Measurements from ENCODE around the gene PLEKHA6. TPM values are rescaled to one million over a fixed set of nuclear protein-coding genes. Genes with fewer than 3 reads are reported as not detected.

The PLEKHA6 gene
- total and polyA plus RNA-seq, 2 experiments from 2014 or later, result 2.8 to 6.2 TPM

DNA sequence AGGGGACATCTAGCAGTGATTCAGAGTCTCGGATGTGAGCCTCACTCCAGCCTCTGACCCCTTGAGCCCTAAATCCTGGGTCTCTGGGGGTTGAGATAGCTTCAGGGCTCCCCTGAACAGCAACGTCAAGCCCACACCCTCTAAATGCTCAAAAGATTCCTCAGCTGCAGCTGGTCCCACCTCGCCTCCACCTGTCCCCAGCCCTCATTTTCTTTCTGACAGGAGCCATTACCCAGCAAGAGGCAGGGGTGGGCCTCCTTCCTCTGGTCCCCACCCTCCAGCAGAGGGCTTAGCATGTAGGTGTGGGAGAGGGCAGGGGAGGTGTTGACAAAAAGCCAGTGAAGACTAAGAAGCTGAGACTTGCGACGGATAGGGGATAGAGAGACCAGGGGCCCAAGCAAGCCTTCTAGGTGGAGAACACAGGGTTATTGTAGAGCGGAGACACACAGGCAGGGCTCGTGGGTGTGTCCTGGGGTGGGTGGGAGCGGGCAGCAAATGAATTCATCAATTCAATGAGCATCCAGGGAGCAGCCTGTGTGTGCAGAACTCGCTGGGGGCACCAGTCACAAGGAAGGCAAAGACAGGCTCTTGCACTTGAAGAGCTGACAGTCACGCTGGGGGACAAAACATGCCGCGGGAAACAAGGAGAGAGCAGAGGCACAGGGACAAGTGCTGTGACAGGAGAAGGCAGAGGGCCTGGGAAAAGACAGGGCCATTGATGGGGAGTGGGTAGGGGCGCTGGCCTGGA lies 97.0 kb downstream of the PLEKHA6 start (continued):
- TF ChIP-seq, protein P1, sequence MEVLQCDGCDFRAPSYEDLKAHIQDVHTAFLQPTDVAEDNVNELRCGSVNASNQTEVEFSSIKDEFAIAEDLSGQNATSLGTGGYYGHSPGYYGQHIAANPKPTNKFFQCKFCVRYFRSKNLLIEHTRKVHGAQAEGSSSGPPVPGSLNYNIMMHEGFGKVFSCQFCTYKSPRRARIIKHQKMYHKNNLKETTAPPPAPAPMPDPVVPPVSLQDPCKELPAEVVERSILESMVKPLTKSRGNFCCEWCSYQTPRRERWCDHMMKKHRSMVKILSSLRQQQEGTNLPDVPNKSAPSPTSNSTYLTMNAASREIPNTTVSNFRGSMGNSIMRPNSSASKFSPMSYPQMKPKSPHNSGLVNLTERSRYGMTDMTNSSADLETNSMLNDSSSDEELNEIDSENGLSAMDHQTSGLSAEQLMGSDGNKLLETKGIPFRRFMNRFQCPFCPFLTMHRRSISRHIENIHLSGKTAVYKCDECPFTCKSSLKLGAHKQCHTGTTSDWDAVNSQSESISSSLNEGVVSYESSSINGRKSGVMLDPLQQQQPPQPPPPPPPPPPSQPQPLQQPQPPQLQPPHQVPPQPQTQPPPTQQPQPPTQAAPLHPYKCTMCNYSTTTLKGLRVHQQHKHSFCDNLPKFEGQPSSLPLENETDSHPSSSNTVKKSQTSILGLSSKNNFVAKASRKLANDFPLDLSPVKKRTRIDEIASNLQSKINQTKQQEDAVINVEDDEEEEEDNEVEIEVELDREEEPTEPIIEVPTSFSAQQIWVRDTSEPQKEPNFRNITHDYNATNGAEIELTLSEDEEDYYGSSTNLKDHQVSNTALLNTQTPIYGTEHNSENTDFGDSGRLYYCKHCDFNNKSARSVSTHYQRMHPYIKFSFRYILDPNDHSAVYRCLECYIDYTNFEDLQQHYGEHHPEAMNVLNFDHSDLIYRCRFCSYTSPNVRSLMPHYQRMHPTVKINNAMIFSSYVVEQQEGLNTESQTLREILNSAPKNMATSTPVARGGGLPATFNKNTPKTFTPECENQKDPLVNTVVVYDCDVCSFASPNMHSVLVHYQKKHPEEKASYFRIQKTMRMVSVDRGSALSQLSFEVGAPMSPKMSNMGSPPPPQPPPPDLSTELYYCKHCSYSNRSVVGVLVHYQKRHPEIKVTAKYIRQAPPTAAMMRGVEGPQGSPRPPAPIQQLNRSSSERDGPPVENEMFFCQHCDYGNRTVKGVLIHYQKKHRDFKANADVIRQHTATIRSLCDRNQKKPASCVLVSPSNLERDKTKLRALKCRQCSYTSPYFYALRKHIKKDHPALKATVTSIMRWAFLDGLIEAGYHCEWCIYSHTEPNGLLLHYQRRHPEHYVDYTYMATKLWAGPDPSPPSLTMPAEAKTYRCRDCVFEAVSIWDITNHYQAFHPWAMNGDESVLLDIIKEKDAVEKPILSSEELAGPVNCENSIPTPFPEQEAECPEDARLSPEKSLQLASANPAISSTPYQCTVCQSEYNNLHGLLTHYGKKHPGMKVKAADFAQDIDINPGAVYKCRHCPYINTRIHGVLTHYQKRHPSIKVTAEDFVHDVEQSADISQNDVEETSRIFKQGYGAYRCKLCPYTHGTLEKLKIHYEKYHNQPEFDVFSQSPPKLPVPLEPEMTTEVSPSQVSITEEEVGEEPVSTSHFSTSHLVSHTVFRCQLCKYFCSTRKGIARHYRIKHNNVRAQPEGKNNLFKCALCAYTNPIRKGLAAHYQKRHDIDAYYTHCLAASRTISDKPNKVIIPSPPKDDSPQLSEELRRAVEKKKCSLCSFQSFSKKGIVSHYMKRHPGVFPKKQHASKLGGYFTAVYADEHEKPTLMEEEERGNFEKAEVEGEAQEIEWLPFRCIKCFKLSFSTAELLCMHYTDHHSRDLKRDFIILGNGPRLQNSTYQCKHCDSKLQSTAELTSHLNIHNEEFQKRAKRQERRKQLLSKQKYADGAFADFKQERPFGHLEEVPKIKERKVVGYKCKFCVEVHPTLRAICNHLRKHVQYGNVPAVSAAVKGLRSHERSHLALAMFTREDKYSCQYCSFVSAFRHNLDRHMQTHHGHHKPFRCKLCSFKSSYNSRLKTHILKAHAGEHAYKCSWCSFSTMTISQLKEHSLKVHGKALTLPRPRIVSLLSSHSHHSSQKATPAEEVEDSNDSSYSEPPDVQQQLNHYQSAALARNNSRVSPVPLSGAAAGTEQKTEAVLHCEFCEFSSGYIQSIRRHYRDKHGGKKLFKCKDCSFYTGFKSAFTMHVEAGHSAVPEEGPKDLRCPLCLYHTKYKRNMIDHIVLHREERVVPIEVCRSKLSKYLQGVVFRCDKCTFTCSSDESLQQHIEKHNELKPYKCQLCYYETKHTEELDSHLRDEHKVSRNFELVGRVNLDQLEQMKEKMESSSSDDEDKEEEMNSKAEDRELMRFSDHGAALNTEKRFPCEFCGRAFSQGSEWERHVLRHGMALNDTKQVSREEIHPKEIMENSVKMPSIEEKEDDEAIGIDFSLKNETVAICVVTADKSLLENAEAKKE (CRISPR knock-in tag; IDR thresholded peaks at IDR 0.05), result no peak
- TF ChIP-seq NANOG (IDR thresholded peaks at IDR 0.05; ENCODE audit: borderline replicate concordance), result no peak
- TF ChIP-seq, protein P2, sequence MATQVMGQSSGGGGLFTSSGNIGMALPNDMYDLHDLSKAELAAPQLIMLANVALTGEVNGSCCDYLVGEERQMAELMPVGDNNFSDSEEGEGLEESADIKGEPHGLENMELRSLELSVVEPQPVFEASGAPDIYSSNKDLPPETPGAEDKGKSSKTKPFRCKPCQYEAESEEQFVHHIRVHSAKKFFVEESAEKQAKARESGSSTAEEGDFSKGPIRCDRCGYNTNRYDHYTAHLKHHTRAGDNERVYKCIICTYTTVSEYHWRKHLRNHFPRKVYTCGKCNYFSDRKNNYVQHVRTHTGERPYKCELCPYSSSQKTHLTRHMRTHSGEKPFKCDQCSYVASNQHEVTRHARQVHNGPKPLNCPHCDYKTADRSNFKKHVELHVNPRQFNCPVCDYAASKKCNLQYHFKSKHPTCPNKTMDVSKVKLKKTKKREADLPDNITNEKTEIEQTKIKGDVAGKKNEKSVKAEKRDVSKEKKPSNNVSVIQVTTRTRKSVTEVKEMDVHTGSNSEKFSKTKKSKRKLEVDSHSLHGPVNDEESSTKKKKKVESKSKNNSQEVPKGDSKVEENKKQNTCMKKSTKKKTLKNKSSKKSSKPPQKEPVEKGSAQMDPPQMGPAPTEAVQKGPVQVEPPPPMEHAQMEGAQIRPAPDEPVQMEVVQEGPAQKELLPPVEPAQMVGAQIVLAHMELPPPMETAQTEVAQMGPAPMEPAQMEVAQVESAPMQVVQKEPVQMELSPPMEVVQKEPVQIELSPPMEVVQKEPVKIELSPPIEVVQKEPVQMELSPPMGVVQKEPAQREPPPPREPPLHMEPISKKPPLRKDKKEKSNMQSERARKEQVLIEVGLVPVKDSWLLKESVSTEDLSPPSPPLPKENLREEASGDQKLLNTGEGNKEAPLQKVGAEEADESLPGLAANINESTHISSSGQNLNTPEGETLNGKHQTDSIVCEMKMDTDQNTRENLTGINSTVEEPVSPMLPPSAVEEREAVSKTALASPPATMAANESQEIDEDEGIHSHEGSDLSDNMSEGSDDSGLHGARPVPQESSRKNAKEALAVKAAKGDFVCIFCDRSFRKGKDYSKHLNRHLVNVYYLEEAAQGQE (IDR thresholded peaks at IDR 0.05; ENCODE audit: unreplicated experiment), result no peak
- no peak for TF ChIP-seq ZNF331 (CRISPR knock-in tag; IDR thresholded peaks at IDR 0.05; ENCODE audit: low read depth)
- TF ChIP-seq CREB1 (CRISPR knock-in tag; IDR thresholded peaks at IDR 0.05; ENCODE audit: low read depth), result no peak

All from GM23338 (cell line).